ENCODE measurements around the gene IL17RD. TPM values are rescaled to one million over a fixed set of nuclear protein-coding genes. Genes with fewer than 3 reads are reported as not detected.
"Not testable (repeated sequence)": the region's sequence is repeated elsewhere in the genome, so short reads cannot be mapped to it uniquely, and the experiment has no call there.

Gene IL17RD
- total RNA-seq, 1 donor from 2014 or later, result 10.7 TPM

DNA sequence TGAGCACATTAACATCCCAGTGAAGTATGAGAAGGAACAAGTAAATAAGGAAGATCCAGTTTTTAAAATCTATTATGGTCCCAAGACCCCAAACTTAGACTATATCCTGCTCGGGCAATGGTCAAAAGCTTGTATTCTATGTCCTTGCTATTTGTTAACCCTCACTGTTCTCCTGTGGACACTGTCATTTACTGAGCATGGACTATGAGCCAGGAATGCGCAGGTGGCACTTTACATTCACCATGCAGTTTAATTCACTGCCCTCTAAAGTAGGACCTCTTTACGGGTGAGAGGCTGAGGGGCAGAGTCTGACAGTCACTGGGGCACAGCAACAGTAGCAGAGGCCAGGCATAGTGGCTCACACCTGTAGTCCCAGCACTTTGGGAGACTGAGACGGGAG is 76.1 kb downstream of the IL17RD start:
- Mint-ChIP-seq H3K9me3 (ENCODE audit: unreplicated experiment) (no peaks in the 10 kb centered on the region), H3K36me3 (ENCODE audit: low read depth, unreplicated experiment) (no peaks in the 10 kb centered on the region), H3K4me3 (ENCODE audit: unreplicated experiment) (no peak overlapping the region), H3K27me3 (ENCODE audit: unreplicated experiment) (no peaks in the 10 kb centered on the region), H3K4me1 (ENCODE audit: unreplicated experiment) (peaks cover 6% of the 10 kb centered on the region), H3K27ac (ENCODE audit: unreplicated experiment) (no peak overlapping the region)
- no peak for DNase-seq (ENCODE audit: low spot score)
- TF ChIP-seq, protein P1, sequence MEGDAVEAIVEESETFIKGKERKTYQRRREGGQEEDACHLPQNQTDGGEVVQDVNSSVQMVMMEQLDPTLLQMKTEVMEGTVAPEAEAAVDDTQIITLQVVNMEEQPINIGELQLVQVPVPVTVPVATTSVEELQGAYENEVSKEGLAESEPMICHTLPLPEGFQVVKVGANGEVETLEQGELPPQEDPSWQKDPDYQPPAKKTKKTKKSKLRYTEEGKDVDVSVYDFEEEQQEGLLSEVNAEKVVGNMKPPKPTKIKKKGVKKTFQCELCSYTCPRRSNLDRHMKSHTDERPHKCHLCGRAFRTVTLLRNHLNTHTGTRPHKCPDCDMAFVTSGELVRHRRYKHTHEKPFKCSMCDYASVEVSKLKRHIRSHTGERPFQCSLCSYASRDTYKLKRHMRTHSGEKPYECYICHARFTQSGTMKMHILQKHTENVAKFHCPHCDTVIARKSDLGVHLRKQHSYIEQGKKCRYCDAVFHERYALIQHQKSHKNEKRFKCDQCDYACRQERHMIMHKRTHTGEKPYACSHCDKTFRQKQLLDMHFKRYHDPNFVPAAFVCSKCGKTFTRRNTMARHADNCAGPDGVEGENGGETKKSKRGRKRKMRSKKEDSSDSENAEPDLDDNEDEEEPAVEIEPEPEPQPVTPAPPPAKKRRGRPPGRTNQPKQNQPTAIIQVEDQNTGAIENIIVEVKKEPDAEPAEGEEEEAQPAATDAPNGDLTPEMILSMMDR (IDR thresholded peaks at IDR 0.05; ENCODE audit: unreplicated experiment), result no peak

DNA sequence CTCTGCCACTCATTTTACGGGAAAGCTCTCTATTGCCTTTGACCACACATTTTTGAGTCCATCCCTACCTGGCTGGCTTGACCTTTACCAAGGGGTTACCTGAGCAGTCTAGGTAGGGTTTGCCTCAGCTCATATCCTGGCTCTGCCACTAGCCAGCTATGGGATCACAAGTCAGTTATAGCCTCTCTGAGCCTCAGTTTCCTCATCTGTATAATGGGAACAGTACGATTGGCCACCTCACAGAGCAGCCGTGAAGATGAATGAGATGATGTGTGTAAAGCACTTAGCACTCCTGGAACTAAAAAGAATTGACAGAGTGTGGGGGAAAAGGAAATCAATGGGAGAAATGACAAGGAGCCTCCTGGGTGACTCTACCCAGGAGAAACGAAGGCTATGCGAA is 76.7 kb downstream of the IL17RD start:
- Mint-ChIP-seq H3K9me3 (ENCODE audit: unreplicated experiment) (no peaks in the 10 kb centered on the region), H3K27me3 (ENCODE audit: unreplicated experiment) (no peaks in the 10 kb centered on the region), H3K4me1 (ENCODE audit: unreplicated experiment) (peaks cover 6% of the 10 kb centered on the region), H3K4me3 (ENCODE audit: unreplicated experiment) (no peak overlapping the region), H3K27ac (ENCODE audit: unreplicated experiment) (no peak overlapping the region), H3K36me3 (ENCODE audit: low read depth, unreplicated experiment) (no peaks in the 10 kb centered on the region)
- DNase-seq (ENCODE audit: low spot score), result no peak
- TF ChIP-seq, protein P1 (IDR thresholded peaks at IDR 0.05; ENCODE audit: unreplicated experiment), result no peak

DNA sequence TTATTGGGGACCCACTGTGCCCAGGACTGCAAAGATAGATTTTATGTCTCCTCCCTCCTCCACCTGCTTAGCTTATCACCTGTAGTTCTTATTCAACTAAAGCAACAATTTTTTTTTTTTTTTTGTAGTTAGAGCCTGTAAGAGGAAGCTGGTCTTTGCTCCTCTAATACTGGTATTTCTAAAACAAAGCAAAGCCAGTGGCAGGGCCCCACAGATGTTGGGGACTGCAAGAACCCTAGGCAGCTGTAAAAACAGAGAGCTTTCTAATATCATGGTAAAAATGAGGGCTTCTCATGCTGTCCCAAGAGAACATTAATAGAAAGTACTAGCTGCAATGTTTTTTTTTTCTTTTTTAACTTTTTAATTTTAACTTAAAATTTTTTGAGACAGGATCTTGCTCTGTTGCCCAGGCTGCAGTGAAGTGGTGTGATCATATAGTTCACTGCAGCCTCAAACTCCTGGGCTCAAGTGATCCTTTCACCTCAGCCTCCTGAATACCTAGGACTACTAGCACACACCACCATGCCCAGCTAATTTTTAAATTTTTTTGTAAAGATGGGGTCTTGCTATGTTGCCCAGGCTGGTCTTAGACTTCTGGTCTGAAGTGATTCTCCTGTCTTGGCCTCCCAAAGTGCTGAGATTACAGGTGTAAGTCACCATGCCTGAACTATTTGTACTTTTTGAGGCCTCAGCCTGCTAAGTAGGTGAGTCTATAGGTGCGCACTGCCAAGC is 77.6 kb downstream of the IL17RD start:
- H3K4me1 Mint-ChIP-seq (ENCODE audit: unreplicated experiment), result peaks cover 6% of the 10 kb centered on the region
- H3K27me3 Mint-ChIP-seq (ENCODE audit: unreplicated experiment), result no peaks in the 10 kb centered on the region
- H3K9me3 Mint-ChIP-seq (ENCODE audit: unreplicated experiment), result no peaks in the 10 kb centered on the region
- H3K4me3 Mint-ChIP-seq (ENCODE audit: unreplicated experiment), result no peak overlapping the region
- no peaks in the 10 kb centered on the region for H3K36me3 Mint-ChIP-seq (ENCODE audit: low read depth, unreplicated experiment)
- DNase-seq (ENCODE audit: low spot score), result no peak
- TF ChIP-seq, protein P1 (IDR thresholded peaks at IDR 0.05; ENCODE audit: unreplicated experiment), result no peak
- no peak overlapping the region for H3K27ac Mint-ChIP-seq (ENCODE audit: unreplicated experiment)

DNA sequence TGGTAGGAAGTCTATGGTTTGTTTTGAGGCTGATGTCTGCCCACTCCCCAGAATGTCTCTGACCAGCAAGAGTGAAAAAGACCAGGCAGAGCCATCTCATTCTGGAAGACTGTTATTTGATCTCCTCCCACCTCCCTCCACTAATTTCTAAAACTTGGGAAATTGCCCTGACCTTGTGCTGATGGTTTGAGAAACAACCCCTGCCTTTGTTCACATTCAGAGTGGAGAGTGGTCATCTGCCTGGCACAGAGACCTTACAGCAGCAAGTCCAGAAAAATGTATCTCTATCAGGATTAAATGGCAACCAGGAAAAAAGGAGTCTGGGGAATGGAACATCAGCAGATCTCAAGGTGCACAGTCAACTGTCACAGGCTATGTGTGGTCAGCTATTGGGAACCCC is 79.0 kb downstream of the IL17RD start:
- no peaks in the 10 kb centered on the region for H3K36me3 Mint-ChIP-seq (ENCODE audit: low read depth, unreplicated experiment)
- no peak overlapping the region for H3K4me3 Mint-ChIP-seq (ENCODE audit: unreplicated experiment)
- no peaks in the 10 kb centered on the region for H3K27me3 Mint-ChIP-seq (ENCODE audit: unreplicated experiment)
- TF ChIP-seq, protein P1 (IDR thresholded peaks at IDR 0.05; ENCODE audit: unreplicated experiment), result no peak
- no peak overlapping the region for H3K27ac Mint-ChIP-seq (ENCODE audit: unreplicated experiment)
- H3K9me3 Mint-ChIP-seq (ENCODE audit: unreplicated experiment), result no peaks in the 10 kb centered on the region
- peaks cover 3% of the 10 kb centered on the region for H3K4me1 Mint-ChIP-seq (ENCODE audit: unreplicated experiment)
- DNase-seq (ENCODE audit: low spot score), result no peak

DNA sequence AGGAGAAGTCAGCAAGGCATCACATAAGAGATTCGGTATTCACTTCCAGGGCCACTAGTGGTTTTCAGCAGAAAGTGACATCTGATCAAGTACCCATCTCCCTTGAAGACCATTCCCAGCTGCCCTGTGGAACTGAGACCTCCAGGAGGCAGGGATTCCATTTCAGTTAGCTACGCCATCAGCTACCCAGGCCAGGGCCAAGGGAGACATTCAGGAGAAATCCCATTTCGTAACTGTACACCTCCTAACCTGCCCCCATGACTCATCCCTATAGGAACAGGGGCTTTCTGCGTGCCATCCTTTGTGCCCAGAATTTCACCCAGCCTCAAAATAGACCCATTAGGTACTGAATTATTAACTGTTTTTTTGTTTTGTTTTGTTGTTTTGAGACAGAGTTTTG is 79.9 kb downstream of the IL17RD start:
- Mint-ChIP-seq H3K4me3 (ENCODE audit: unreplicated experiment) (no peak overlapping the region), H3K27me3 (ENCODE audit: unreplicated experiment) (peaks cover 3% of the 10 kb centered on the region), H3K36me3 (ENCODE audit: low read depth, unreplicated experiment) (no peaks in the 10 kb centered on the region), H3K4me1 (ENCODE audit: unreplicated experiment) (peaks cover 3% of the 10 kb centered on the region), H3K27ac (ENCODE audit: unreplicated experiment) (no peak overlapping the region), H3K9me3 (ENCODE audit: unreplicated experiment) (no peaks in the 10 kb centered on the region)
- DNase-seq (ENCODE audit: low spot score), result no peak
- TF ChIP-seq, protein P1 (IDR thresholded peaks at IDR 0.05; ENCODE audit: unreplicated experiment), result no peak

DNA sequence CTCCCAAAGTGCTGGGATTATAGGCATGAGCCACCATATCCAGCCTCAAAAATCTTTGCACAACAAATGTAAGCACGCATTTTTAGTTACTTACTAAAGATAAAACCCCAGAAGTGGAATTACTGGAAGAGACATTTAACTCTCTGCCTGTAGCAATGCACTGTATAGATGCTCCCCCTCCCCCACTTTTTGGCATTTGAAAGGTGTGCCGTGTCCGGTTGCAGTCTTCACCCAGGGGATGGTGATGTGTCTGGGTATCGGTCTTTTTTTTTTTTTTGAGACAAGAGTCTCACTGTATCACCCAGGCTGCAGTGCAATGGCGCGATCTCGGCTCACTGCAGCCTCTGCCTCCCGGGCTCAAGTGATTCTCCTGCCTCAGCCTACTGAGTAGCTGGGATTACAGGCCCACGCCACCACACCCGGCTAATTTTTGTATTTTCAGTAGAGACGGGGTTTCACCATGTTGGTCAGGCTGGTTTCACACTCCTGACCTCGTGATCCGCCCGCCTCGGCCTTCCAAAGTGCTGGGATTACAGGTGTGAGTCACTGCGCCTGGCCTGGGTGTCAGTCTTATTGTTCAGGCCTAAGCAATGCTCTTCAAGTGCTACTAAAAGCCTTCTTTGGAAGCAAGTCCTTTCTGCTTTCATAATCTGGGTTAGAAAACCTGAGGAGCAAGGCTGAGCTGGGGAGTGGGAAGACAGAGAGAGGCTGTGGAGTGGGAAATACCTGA is 81.7 kb downstream of the IL17RD start:
- not testable (repeated sequence) for H3K27me3 Mint-ChIP-seq (ENCODE audit: unreplicated experiment); DNase-seq (ENCODE audit: low spot score); H3K27ac Mint-ChIP-seq (ENCODE audit: unreplicated experiment); H3K9me3 Mint-ChIP-seq (ENCODE audit: unreplicated experiment); H3K4me1 Mint-ChIP-seq (ENCODE audit: unreplicated experiment); H3K4me3 Mint-ChIP-seq (ENCODE audit: unreplicated experiment); H3K36me3 Mint-ChIP-seq (ENCODE audit: low read depth, unreplicated experiment)

Data from endothelial cell (in vitro differentiated cells).